HFF-Myc (cell line): ENCODE measurements around the gene GRM7.

Experiments used
- DNase-seq: peaks from one replicate; pipeline ENCODE4 v3.0.0-alpha.2; 2011; ENCODE audit warnings: low read depth; ENCODE audit errors: extremely low read depth
- H3K4me3 ChIP-seq: replicated peaks from 2 replicates; pipeline ENCODE4 v1.5.1; 2011; ENCODE audit warnings: low read depth, mild to moderate bottlenecking, control low read depth, low read length
- CTCF ChIP-seq: IDR thresholded peaks from 2 replicates; pipeline ENCODE4 v1.5.1; 2012; ENCODE audit warnings: mild to moderate bottlenecking, low read depth, low read length, control low read depth; ENCODE audit errors: missing control alignments

The GRM7 gene

DNA sequence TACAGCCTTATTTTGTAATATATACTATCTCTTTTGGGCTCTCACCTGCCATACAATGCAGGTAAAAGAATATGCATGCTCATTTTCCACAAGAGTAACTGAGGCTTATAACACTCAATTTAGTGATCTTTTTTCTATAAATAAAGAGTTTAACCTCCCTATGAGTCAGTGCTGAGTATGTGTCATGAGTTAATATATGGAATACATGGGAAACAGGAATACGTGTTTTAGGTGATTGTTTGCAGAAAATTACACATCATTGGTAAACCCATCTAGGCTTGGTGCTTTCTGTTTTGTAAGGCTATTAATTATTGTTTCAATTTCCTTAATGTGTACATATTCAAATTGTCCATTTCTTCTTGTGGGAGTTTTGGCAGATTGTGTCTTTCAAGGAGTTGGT lies 411.3 kb downstream of the GRM7 start:
- DNase-seq = no peak
- H3K4me3 ChIP-seq = no peak overlapping the region
- no peak for TF ChIP-seq CTCF

DNA sequence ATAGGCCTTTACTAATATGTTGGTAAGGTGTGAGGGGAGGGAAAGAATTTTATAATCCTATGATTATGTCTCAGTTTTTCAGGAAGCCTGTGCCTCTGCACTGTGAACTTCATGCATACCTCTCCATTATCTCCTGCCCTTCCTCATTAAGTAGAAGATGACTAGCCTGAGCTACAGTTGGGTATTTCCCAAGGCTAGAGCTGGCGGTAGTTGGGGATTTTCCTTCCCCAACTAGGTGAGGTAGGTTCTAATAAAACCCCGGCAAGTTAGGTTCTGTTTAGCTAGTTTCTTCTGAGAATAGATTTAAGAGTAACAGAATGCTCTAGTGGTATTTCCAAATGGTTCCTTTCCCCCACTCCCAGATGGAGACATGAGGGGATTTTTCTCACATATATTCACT lies 414.5 kb downstream of the GRM7 start:
- no peak for TF ChIP-seq CTCF
- no peak overlapping the region for H3K4me3 ChIP-seq
- DNase-seq = no peak

DNA sequence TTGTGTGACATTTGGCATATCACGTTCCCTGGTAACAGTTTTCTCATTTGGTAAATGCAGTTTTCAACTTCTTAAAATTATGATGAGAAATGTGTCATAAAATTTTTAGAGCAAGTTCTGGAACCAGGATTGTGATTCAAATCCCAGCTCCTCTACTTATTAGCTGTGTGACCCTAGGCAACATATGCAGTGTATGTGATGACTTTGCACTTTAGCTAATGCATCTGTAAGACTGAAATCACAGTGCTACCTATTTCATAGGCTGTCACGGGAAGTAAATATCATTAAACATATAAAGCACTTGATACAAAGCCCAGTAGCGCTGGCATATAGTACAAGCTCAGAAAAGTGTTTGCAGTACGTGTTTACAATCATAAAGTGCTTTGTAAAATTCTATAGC lies 419.4 kb downstream of the GRM7 start:
- no peak for TF ChIP-seq CTCF
- no peak overlapping the region for H3K4me3 ChIP-seq
- DNase-seq = no peak

DNA sequence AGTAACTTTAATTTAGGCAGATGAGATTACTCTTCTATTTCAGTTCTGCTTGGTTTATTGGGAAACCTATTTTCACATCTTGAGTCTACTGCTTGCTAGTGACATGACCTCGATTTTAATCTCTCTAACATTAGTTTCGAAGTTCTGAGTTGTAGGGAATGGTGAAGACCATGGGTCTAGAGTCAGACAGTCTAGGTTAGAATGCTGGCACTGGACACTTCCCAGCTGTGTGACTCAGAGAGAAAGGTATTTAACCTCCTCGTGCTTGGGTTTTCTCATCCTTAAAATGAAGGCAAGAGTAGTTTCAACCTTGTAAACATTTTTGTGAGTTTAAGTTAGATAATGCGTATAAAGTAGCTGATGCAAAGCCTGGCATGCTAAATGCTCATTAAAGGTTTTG lies 422.1 kb downstream of the GRM7 start:
- no peak for DNase-seq
- no peak for TF ChIP-seq CTCF
- H3K4me3 ChIP-seq = no peak overlapping the region

DNA sequence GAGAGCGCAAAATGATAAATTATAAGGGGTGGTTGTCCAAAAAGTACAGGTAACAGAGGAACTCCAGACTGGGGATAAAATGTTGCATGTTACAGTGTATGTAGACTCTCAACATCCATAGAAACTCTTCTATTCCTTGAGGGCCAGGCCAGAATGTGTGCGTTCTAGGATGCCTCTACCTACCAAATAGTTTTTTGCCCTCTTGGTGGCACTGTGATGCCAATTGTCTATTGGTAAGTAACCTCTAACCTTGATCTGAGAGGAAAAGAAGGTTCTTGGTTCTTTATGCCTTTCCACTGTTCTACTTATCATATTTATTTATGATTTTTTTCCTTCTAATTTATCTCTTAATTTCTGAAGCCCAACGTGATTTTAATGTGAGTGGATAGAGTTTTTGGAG lies 424.6 kb downstream of the GRM7 start:
- H3K4me3 ChIP-seq = no peak overlapping the region
- no peak for TF ChIP-seq CTCF
- DNase-seq = no peak

DNA sequence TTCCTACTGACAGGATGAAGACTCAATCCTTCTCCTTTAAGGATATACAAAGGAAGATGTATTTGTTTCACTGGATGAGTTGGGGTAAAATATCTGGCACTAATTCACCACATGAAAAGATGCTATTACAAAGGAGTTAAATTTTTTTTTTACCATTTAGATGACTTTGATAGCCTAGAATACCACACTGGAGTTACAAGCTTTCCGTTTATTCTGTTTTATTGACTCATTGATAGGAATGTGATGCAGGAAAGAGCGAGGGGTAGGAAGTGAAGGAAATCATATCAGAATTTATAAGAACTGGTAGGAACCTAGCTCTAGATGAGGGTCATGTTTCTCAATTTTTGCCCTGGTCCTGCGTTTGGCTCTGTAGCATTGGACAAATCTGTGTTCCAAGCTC lies 427.2 kb downstream of the GRM7 start:
- DNase-seq = no peak
- no peak overlapping the region for H3K4me3 ChIP-seq
- TF ChIP-seq CTCF = no peak

GRCh38 chr3:7289121-7289520 lies 428.2 kb downstream of the GRM7 start:
- no peak overlapping the region for H3K4me3 ChIP-seq
- TF ChIP-seq CTCF = no peak
- no peak for DNase-seq
